ENCODE results near the gene DNM2. TPM values are rescaled to one million over a fixed set of nuclear protein-coding genes. Genes with fewer than 3 reads are reported as not detected.

Gene DNM2
- total RNA-seq, 1 experiment from 2014 or later: 125 TPM

DNA sequence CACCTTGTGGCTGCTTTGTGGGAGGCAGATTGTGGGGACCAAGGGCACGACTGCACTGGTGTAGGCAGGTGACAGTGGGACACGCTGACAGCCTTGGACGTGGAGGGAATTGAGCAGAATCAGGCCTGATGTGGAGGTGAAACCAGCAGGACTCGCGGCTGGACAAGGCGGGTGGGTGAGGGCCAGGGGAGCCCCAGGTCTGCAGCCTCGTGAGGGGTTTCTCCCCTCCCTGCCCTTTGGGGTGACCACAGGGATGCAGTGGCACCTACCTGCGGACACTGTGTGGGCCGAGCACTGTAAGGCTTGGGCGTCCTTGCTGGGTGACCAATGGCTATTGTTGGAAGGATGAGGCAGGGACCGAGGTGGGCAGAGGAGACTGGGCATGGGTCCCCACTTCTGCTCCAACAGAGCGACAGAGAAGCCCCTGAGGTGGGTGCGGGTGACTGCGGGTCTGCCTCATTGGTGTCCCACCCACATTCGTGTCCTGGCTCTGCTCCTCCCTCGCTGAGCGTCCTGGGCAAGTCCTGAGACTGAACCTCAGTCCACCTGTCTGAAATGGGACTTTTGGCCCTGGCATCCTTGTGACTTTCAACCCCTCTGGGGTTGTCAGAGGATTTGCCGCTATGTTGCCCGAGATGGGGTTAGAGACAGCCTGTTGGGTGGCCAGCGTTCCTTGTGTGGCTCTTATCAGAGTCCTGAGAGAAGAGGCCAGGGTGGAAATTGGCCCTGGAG lies 30.5 kb downstream of the DNM2 start:
- Histone ChIP-seq H3K27ac (ENCODE audit: low read length) (peak overlapping the region; percentile 74), H3K36me3 (ENCODE audit: control insufficient read depth, insufficient read depth, low read length) (no peaks in the 10 kb centered on the region), H3K4me3 (ENCODE audit: low read depth in 2 of 2, low read length in 2 of 2) (no peak overlapping the region), H3K9me3 (ENCODE audit: control insufficient read depth, insufficient read depth, low read depth, low read length) (no peaks in the 10 kb centered on the region), H3K4me1 (ENCODE audit: control insufficient read depth, insufficient read depth, low read length) (peaks cover 52% of the 10 kb centered on the region), H3K27me3 (ENCODE audit: control insufficient read depth, insufficient read depth, low read length) (no peaks in the 10 kb centered on the region)
- no peak for DNase-seq (ENCODE audit: low read depth, low spot score)
- intact Hi-C loops (cut with micrococcal nuclease; ENCODE audit: unreplicated experiment): no loop called here
- ATAC-seq: peak; percentile 49; the same call in 1 of the 2 replicates
- in situ Hi-C loops (cut with HindIII; ENCODE audit: low pct_unique_long_range_greater_than_20kb, low sequenced_read_pairs): no loop called here
- ChIA-PET POLR2A (no interaction called here), CTCF (no interaction called here)
- BruUV-seq (replicated peaks): no TSS peak
- TF ChIP-seq CTCF (IDR thresholded peaks at IDR 0.05) (no peak), REST (IDR thresholded peaks at IDR 0.05; ENCODE audit: insufficient read depth in 1 of 2, low read depth in 2 of 2, low read length in 1 of 2) (no peak), POLR2AphosphoS5 (IDR thresholded peaks at IDR 0.05; ENCODE audit: low read depth, low read length) (no peak), SIN3A (IDR thresholded peaks at IDR 0.05; ENCODE audit: borderline replicate concordance, insufficient read depth, low read depth, low read length) (no peak), TCF7L2 (IDR thresholded peaks at IDR 0.05; ENCODE audit: low read depth, low read length) (no peak)

GRCh38 chr19:10748927-10749434 lies 31.1 kb downstream of the DNM2 start:
- BruUV-seq (replicated peaks): no TSS peak
- H3K27me3 ChIP-seq (ENCODE audit: control insufficient read depth, insufficient read depth, low read length): no peaks in the 10 kb centered on the region
- H3K4me3 ChIP-seq (ENCODE audit: low read depth in 2 of 2, low read length in 2 of 2): no peak overlapping the region
- ATAC-seq: peak; percentile 85
- ChIA-PET POLR2A (no interaction called here), CTCF (no interaction called here)
- H3K36me3 ChIP-seq (ENCODE audit: control insufficient read depth, insufficient read depth, low read length): no peaks in the 10 kb centered on the region
- TF ChIP-seq SIN3A (IDR thresholded peaks at IDR 0.05; ENCODE audit: borderline replicate concordance, insufficient read depth, low read depth, low read length): no peak
- no peak for TF ChIP-seq CTCF (IDR thresholded peaks at IDR 0.05)
- no peak for TF ChIP-seq POLR2AphosphoS5 (IDR thresholded peaks at IDR 0.05; ENCODE audit: low read depth, low read length)
- TF ChIP-seq TCF7L2 (IDR thresholded peaks at IDR 0.05; ENCODE audit: low read depth, low read length): no peak
- no peak for TF ChIP-seq REST (IDR thresholded peaks at IDR 0.05; ENCODE audit: insufficient read depth in 1 of 2, low read depth in 2 of 2, low read length in 1 of 2)
- peak overlapping the region; percentile 74 for H3K27ac ChIP-seq (ENCODE audit: low read length)
- intact Hi-C loops (cut with micrococcal nuclease; ENCODE audit: unreplicated experiment): no loop called here
- no peak for DNase-seq (ENCODE audit: low read depth, low spot score)
- no peaks in the 10 kb centered on the region for H3K9me3 ChIP-seq (ENCODE audit: control insufficient read depth, insufficient read depth, low read depth, low read length)
- in situ Hi-C loops (cut with HindIII; ENCODE audit: low pct_unique_long_range_greater_than_20kb, low sequenced_read_pairs): no loop called here
- peaks cover 53% of the 10 kb centered on the region for H3K4me1 ChIP-seq (ENCODE audit: control insufficient read depth, insufficient read depth, low read length)
